HCT116 (cell line): ENCODE measurements around the gene TLL2. TPM values are rescaled to one million over a fixed set of nuclear protein-coding genes. Genes with fewer than 3 reads are reported as not detected.

Experiments
- ATAC-seq: fragments of 200-7000 bp; cut with Tn5 transposase; 2 replicates; pipeline ENCODE4 v1.9.1; 2020; ENCODE audit warnings: mild to moderate bottlenecking, moderate library complexity
- BruUV-seq: library from RNA; stranded (reverse); fragments of 400-500 nt; replicated peaks from 2 replicates; lab custom pipeline; 2021; lab: Mats Ljungman, UMichigan
- CTCF ChIA-PET: fragments of 300-600 bp; sonication (Branson Sonifier 250); formaldehyde crosslinking; loops from one replicate; lab custom pipeline; 2021; ENCODE audit warnings: antibody characterized with exemption; lab: Charles Lee
- POLR2A ChIA-PET: fragments of 300-600, 350-600 bp; sonication (Branson Sonifier 250); formaldehyde crosslinking; loops from one replicate; lab custom pipeline; 2021; ENCODE audit warnings: antibody characterized with exemption; lab: Charles Lee
- RAD21 ChIA-PET, 2 experiments: fragments of 300-600 bp; sonication (Branson Sonifier 250); formaldehyde crosslinking; loops; one replicate each; lab custom pipeline; 2023; ENCODE audit warnings: low total read pairs in 2 of 2; ENCODE audit not compliant: uncharacterized antibody in 2 of 2, unreplicated experiment in 2 of 2, low non-redundant PET in 1 of 2; lab: Charles Lee
- DNase-seq: peaks from one replicate; pipeline ENCODE4 v3.0.0-alpha.2; 2010; ENCODE audit warnings: low read depth, low spot score
- H2AFZ ChIP-seq: fragments of 200-600 bp; shearing (Covaris generic), sonication (generic); 2 replicates; pipeline ENCODE4 v1.6.1; 2017; ENCODE audit warnings: low read depth, mixed run types, mixed read lengths, antibody characterized with exemption, low read length; ENCODE audit not compliant: poor library complexity, severe bottlenecking
- H3K27ac ChIP-seq: 2 replicates; pipeline ENCODE4 v1.5.1; 2012; ENCODE audit warnings: low read depth, low read length
- H3K27me3 ChIP-seq: fragments of 200-600 bp; sonication (generic); 2 replicates; pipeline ENCODE4 v1.6.1; 2016; ENCODE audit warnings: mixed run types, low read length, mixed read lengths; ENCODE audit not compliant: insufficient read depth
- H3K36me3 ChIP-seq, 2 experiments: fragments of 200-500 bp in 1 of 2; fragments of 200-600 bp in 1 of 2; sonication (Bioruptor generic) in 1 of 2; sonication (generic) in 1 of 2; 2 replicates each; pipeline versions ENCODE4 v1.5.1 to v1.6.1; 2014 to 2016; ENCODE audit warnings: low read length in 2 of 2, inconsistent platforms in 1 of 2, mixed read lengths in 1 of 2, mixed run types in 1 of 2; ENCODE audit not compliant: insufficient read depth in 2 of 2, control insufficient read depth in 1 of 2
- H3K4me1 ChIP-seq, 2 experiments: fragments of 200-600 bp in 1 of 2; sonication (generic) in 1 of 2; 2 replicates each; pipeline versions ENCODE4 v1.5.1 to v1.6.1; 2012 to 2017; ENCODE audit warnings: low read length in 2 of 2, inconsistent platforms in 1 of 2, mild to moderate bottlenecking in 1 of 2, mixed read lengths in 1 of 2, mixed run types in 1 of 2, moderate library complexity in 1 of 2; ENCODE audit not compliant: insufficient read depth in 2 of 2, control insufficient read depth in 1 of 2
- H3K4me2 ChIP-seq: fragments of 200-600 bp; sonication (generic); 2 replicates; pipeline ENCODE4 v1.6.1; 2017; ENCODE audit warnings: mixed run types, low read length, mixed read lengths
- H3K4me3 ChIP-seq, 2 experiments: fragments of 200-600 bp in 1 of 2; sonication (generic) in 1 of 2; replicated peaks in 1 of 2; 2 replicates each; pipeline ENCODE4 v1.5.1; 2011 to 2016; ENCODE audit warnings: low read length in 2 of 2, control low read depth in 1 of 2, low read depth in 1 of 2, mild to moderate bottlenecking in 1 of 2, mixed read lengths in 1 of 2, mixed run types in 1 of 2
- H3K79me2 ChIP-seq: fragments of 200-600 bp; sonication (generic); 2 replicates; pipeline ENCODE4 v1.6.1; 2017; ENCODE audit warnings: mild to moderate bottlenecking, mixed run types, low read length, moderate library complexity, mixed read lengths; ENCODE audit not compliant: insufficient read depth
- H3K9ac ChIP-seq: fragments of 200-600 bp; sonication (generic); 2 replicates; pipeline ENCODE4 v1.6.1; 2016; ENCODE audit warnings: low read length, mixed read lengths
- H3K9me2 ChIP-seq: fragments of 200-600 bp; sonication (generic), shearing (Covaris generic); 2 replicates; pipeline ENCODE4 v1.6.1; 2017; ENCODE audit warnings: mixed run types, mild to moderate bottlenecking, moderate library complexity; ENCODE audit not compliant: insufficient read depth
- H3K9me3 ChIP-seq, 2 experiments: fragments of 200-500 bp in 1 of 2; fragments of 200-600 bp in 1 of 2; sonication (Bioruptor generic) in 1 of 2; sonication (generic) in 1 of 2; 2 replicates each; pipeline ENCODE4 v1.6.1; 2014 to 2017; ENCODE audit warnings: low read length in 2 of 2, mixed read lengths in 2 of 2, inconsistent platforms in 1 of 2, low read depth in 1 of 2, mild to moderate bottlenecking in 1 of 2, mixed run types in 1 of 2, moderate library complexity in 1 of 2; ENCODE audit not compliant: control insufficient read depth in 1 of 2, insufficient read depth in 1 of 2
- H4K20me1 ChIP-seq: fragments of 200-600 bp; sonication (generic), shearing (Covaris generic); 2 replicates; pipeline ENCODE4 v1.6.1; 2017; ENCODE audit warnings: mixed run types, mild to moderate bottlenecking, moderate library complexity; ENCODE audit not compliant: insufficient read depth
- EGR1 ChIP-seq: IDR thresholded peaks from 2 replicates; pipeline ENCODE4 v1.6.1; 2012; ENCODE audit warnings: low read depth
- EZH2 ChIP-seq: fragments of 200-600 bp; sonication (generic); IDR thresholded peaks from 2 replicates; pipeline ENCODE4 v1.6.1; 2017; ENCODE audit warnings: antibody characterized with exemption, mixed run types
- EZH2phosphoT487 ChIP-seq: fragments of 200-600 bp; IDR thresholded peaks from 2 replicates; pipeline ENCODE4 v1.6.1; 2018; ENCODE audit warnings: antibody characterized with exemption, borderline replicate concordance
- JUND ChIP-seq: IDR thresholded peaks from 2 replicates; pipeline ENCODE4 v1.6.1; 2012
- SIN3A ChIP-seq: IDR thresholded peaks from 2 replicates; pipeline ENCODE4 v1.6.1; 2012; ENCODE audit warnings: low read depth
- SP1 ChIP-seq: IDR thresholded peaks from 2 replicates; pipeline ENCODE4 v1.6.1; 2012; ENCODE audit warnings: low read depth
- SRF ChIP-seq: IDR thresholded peaks from 2 replicates; pipeline ENCODE4 v1.6.1; 2012; ENCODE audit warnings: low read depth
- YY1 ChIP-seq: IDR thresholded peaks from 2 replicates; pipeline ENCODE4 v1.6.1; 2011; ENCODE audit warnings: low read length, low read depth, moderate library complexity, mild to moderate bottlenecking; ENCODE audit not compliant: insufficient replicate concordance; ENCODE audit errors: extremely low read depth
- intact Hi-C: fragments of 100-400 bp; cut with micrococcal nuclease; formaldehyde crosslinking; loops from 2 replicates; pipeline ENCODE4 v1.10.0; 2022
- total RNA-seq: library from RNA; stranded (reverse); gene quantifications from one replicate; pipeline ENCODE4 v1.2.1, GENCODE V29; 2021; ENCODE audit not compliant: unreplicated experiment
- TF ChIP-seq, protein P1 (sequence below), 3 experiments: fragments of 200-600 bp in 1 of 3; sonication (generic) in 1 of 3; IDR thresholded peaks in 2 of 3; conservative IDR thresholded peaks in 1 of 3; 2 replicates each; pipeline ENCODE4 v1.5.1; 2012 to 2017; ENCODE audit warnings: low read depth in 2 of 3, low read length in 2 of 3, antibody characterized with exemption in 1 of 3, borderline replicate concordance in 1 of 3, control low read depth in 1 of 3, mild to moderate bottlenecking in 1 of 3, mixed read lengths in 1 of 3, mixed run types in 1 of 3, moderate library complexity in 1 of 3; ENCODE audit not compliant: insufficient read depth in 1 of 3
- TF ChIP-seq, protein P2 (sequence below): IDR thresholded peaks from 2 replicates; pipeline ENCODE4 v1.6.1; 2011; ENCODE audit warnings: mild to moderate bottlenecking, low read length, moderate library complexity; ENCODE audit not compliant: insufficient replicate concordance; ENCODE audit errors: extremely low read depth
- TF ChIP-seq, protein P3 (sequence below): IDR thresholded peaks from 2 replicates; pipeline ENCODE4 v1.6.1; 2012
- TF ChIP-seq, protein P4 (sequence below): IDR thresholded peaks from 2 replicates; pipeline ENCODE4 v1.6.1; 2012; ENCODE audit warnings: low read depth

Gene TLL2
- total RNA-seq, 1 experiment from 2014 or later: 1.3 TPM

DNA sequence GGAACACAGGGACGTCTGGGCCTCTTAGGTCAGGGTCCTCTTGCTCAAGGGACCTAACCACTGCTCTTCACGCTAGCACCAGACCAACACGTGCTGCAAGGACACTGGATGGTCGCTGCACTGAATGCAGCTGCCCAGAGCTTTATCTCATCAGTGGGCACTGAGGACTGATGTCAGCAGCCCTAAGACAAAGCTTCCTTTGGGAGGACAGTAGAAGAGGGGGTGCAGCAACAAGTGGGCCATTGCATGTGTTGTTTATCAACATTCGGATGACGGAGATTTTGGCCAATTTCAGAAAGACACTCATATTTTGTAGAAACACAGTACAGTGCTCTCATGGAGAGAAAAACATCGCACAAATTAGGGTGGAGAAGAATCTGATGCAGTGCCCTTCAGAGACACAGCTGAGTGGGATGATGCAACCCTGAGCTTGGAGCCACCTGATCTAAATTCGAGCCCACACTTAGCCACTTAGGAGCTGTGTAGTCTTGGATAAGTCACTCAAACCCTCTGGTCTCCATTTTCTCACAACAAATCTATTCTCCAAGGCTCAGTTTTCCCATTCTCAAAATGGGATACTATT, 156.6 kb downstream of the TLL2 start (continued):
- TF ChIP-seq, protein P1, sequence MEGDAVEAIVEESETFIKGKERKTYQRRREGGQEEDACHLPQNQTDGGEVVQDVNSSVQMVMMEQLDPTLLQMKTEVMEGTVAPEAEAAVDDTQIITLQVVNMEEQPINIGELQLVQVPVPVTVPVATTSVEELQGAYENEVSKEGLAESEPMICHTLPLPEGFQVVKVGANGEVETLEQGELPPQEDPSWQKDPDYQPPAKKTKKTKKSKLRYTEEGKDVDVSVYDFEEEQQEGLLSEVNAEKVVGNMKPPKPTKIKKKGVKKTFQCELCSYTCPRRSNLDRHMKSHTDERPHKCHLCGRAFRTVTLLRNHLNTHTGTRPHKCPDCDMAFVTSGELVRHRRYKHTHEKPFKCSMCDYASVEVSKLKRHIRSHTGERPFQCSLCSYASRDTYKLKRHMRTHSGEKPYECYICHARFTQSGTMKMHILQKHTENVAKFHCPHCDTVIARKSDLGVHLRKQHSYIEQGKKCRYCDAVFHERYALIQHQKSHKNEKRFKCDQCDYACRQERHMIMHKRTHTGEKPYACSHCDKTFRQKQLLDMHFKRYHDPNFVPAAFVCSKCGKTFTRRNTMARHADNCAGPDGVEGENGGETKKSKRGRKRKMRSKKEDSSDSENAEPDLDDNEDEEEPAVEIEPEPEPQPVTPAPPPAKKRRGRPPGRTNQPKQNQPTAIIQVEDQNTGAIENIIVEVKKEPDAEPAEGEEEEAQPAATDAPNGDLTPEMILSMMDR (IDR thresholded peaks at IDR 0.05 in 2 of 3, conservative IDR thresholded peaks at IDR 0.05 in 1 of 3; ENCODE audit: borderline replicate concordance in 1 of 3, insufficient read depth in 1 of 3, low read depth in 2 of 3, low read length in 2 of 3): no peak
- TF ChIP-seq SIN3A (no peak), SP1 (no peak), JUND (no peak)
- TF ChIP-seq, protein P2, sequence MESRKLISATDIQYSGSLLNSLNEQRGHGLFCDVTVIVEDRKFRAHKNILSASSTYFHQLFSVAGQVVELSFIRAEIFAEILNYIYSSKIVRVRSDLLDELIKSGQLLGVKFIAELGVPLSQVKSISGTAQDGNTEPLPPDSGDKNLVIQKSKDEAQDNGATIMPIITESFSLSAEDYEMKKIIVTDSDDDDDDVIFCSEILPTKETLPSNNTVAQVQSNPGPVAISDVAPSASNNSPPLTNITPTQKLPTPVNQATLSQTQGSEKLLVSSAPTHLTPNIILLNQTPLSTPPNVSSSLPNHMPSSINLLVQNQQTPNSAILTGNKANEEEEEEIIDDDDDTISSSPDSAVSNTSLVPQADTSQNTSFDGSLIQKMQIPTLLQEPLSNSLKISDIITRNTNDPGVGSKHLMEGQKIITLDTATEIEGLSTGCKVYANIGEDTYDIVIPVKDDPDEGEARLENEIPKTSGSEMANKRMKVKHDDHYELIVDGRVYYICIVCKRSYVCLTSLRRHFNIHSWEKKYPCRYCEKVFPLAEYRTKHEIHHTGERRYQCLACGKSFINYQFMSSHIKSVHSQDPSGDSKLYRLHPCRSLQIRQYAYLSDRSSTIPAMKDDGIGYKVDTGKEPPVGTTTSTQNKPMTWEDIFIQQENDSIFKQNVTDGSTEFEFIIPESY: no peak
- TF ChIP-seq, protein P3, sequence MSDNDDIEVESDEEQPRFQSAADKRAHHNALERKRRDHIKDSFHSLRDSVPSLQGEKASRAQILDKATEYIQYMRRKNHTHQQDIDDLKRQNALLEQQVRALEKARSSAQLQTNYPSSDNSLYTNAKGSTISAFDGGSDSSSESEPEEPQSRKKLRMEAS: no peak

DNA sequence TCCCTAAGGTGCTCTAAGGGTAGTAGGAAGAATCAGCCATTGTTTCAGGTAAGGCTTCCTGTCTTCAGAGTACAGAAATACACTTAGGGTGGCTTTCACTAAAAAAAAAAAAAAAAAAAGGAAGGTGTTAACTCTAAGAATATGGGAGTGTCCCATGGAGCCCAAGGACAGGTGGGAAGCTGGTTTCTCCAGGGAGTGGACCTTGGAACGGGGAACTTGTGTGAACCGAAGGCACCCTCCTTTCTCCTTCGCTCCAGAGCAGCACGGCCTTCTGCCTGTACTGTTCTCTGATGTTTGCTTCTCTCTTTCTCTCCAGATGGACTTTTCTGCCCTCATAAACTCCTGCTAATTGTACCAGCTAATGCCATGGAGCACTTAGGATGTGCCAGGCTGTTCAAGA, 161.1 kb downstream of the TLL2 start:
- Histone ChIP-seq H3K4me2 (no peak overlapping the region), H3K27me3 (peaks cover 6% of the 10 kb centered on the region; the same call in 1 of the 2 replicates), H3K27ac (no peak overlapping the region), H3K79me2 (no peaks in the 10 kb centered on the region), H3K9ac (no peak overlapping the region), H3K9me3 (no peaks in the 10 kb centered on the region), H3K4me1 (no peaks in the 10 kb centered on the region), H3K36me3 (no peaks in the 10 kb centered on the region), H3K9me2 (no peaks in the 10 kb centered on the region)
- DNase-seq: no peak
- ChIA-PET CTCF (no interaction called here), RAD21 (no interaction called here), POLR2A (no interaction called here)
- BruUV-seq: no TSS peak
- ATAC-seq: no peak
- TF ChIP-seq, protein P4, sequence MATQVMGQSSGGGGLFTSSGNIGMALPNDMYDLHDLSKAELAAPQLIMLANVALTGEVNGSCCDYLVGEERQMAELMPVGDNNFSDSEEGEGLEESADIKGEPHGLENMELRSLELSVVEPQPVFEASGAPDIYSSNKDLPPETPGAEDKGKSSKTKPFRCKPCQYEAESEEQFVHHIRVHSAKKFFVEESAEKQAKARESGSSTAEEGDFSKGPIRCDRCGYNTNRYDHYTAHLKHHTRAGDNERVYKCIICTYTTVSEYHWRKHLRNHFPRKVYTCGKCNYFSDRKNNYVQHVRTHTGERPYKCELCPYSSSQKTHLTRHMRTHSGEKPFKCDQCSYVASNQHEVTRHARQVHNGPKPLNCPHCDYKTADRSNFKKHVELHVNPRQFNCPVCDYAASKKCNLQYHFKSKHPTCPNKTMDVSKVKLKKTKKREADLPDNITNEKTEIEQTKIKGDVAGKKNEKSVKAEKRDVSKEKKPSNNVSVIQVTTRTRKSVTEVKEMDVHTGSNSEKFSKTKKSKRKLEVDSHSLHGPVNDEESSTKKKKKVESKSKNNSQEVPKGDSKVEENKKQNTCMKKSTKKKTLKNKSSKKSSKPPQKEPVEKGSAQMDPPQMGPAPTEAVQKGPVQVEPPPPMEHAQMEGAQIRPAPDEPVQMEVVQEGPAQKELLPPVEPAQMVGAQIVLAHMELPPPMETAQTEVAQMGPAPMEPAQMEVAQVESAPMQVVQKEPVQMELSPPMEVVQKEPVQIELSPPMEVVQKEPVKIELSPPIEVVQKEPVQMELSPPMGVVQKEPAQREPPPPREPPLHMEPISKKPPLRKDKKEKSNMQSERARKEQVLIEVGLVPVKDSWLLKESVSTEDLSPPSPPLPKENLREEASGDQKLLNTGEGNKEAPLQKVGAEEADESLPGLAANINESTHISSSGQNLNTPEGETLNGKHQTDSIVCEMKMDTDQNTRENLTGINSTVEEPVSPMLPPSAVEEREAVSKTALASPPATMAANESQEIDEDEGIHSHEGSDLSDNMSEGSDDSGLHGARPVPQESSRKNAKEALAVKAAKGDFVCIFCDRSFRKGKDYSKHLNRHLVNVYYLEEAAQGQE: no peak
- TF ChIP-seq, protein P1 (IDR thresholded peaks at IDR 0.05 in 2 of 3, conservative IDR thresholded peaks at IDR 0.05 in 1 of 3; ENCODE audit: borderline replicate concordance in 1 of 3, insufficient read depth in 1 of 3, low read depth in 2 of 3, low read length in 2 of 3): no peak
- TF ChIP-seq SRF (no peak), EGR1 (no peak), EZH2phosphoT487 (no peak), EZH2 (no peak), YY1 (no peak)
- TF ChIP-seq, all 23 proteins: peak for 0
- intact Hi-C loops: no loop called here
- Histone ChIP-seq H3K4me3 (no peak overlapping the region), H2AFZ (no peak overlapping the region), H4K20me1 (no peaks in the 10 kb centered on the region)
